NAMALWA (cell line): ENCODE results near the gene CARTPT.

Experiments used
- DNase-seq: peaks from one replicate; pipeline ENCODE4 v3.0.0-alpha.2; 2015; ENCODE audit warnings: low spot score

CARTPT gene

GRCh38 chr5:71737931-71738539 is 19.0 kb downstream of the CARTPT start:
- no peak for DNase-seq

GRCh38 chr5:71738662-71739361 is 19.7 kb downstream of the CARTPT start:
- no peak for DNase-seq

- no peak for DNase-seq
These were observed 21.1 kb downstream of the CARTPT start for GRCh38 chr5:71740015-71740753.

- no peak for DNase-seq
These were observed 24.1 kb downstream of the CARTPT start for GRCh38 chr5:71743155-71743554.

GRCh38 chr5:71744009-71744790 is 25.1 kb downstream of the CARTPT start:
- no peak for DNase-seq

- DNase-seq: no peak
These were observed 28.1 kb downstream of the CARTPT start for GRCh38 chr5:71747182-71747581.

GRCh38 chr5:71748360-71748759 is 29.3 kb downstream of the CARTPT start:
- DNase-seq: no peak

GRCh38 chr5:71751422-71751821 is 32.3 kb downstream of the CARTPT start:
- DNase-seq: no peak

- no peak for DNase-seq
These were observed 33.5 kb downstream of the CARTPT start for GRCh38 chr5:71752441-71753190.

- DNase-seq: peak; percentile 72
These were observed 38.8 kb downstream of the CARTPT start for GRCh38 chr5:71757590-71758543.

GRCh38 chr5:71762826-71763225 is 43.8 kb downstream of the CARTPT start:
- DNase-seq: no peak

GRCh38 chr5:71767661-71768060 is 48.6 kb downstream of the CARTPT start:
- DNase-seq: no peak

- no peak for DNase-seq
These were observed 50.2 kb downstream of the CARTPT start for GRCh38 chr5:71769287-71769686.

- no peak for DNase-seq
These were observed 51.3 kb downstream of the CARTPT start for GRCh38 chr5:71770381-71770780.
